Left lobe of liver (tissue), 2 donors: ENCODE measurements around the gene PRKAG2. TPM values are rescaled to one million over a fixed set of nuclear protein-coding genes. Genes with fewer than 3 reads are reported as not detected.

ENCODE experiments used
- ATAC-seq: fragments of 200-7000 bp; cut with Tn5 transposase; one replicate; pipeline ENCODE4 v1.9.1; 2020; ENCODE audit warnings: mild to moderate bottlenecking, moderate library complexity
- DNase-seq: peaks from one replicate; pipeline ENCODE4 v3.0.0-alpha.2; 2020; ENCODE audit warnings: low spot score
- total RNA-seq: library from RNA; stranded (reverse); gene quantifications from one replicate; pipeline ENCODE4 v1.2.1, GENCODE V29; 2021
- donor health status: DM: no; HTN: no; CAD: no; lungs with moderate emphysema.
- donor health status: DM: no; HTN: yes; CAD: no.

PRKAG2 gene
- total RNA-seq, 1 donor from 2014 or later: 43.4 TPM

- no peak for ATAC-seq
- DNase-seq: peak; percentile 41
Measured at GRCh38 chr7:151614019-151614418, 262.9 kb downstream of the PRKAG2 start.

- ATAC-seq (peak; percentile 26), DNase-seq (peak; percentile 36)
Measured at GRCh38 chr7:151611878-151612277, 265.0 kb downstream of the PRKAG2 start.

GRCh38 chr7:151611041-151611440, 265.9 kb downstream of the PRKAG2 start:
- ATAC-seq (no peak), DNase-seq (peak; percentile 14)

DNA sequence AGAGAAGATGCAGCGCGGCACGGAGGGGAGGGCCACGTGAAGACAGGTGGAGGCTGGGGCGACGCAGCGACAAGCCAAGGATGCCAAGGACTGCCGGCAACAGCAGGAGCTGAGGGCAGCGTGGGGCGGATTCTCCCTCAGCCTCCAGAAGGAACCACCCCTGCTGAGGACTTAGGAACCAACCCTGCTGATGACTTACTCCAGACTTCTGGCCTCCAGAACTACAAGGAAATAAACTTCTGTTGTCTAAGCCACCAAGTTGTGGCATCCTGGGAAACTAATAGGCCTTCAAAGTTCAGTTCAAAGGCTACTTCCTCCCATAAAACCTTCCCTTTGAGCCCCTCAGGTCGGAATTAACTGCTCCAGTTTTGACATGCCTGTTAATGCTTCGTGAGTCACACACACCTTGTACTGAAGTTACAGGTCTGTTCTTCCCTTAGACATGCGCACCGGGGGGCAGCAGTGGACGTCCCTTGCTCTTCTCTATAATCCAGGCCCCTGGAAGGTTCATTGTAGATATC, 268.8 kb downstream of the PRKAG2 start:
- ATAC-seq: peak; percentile 5

DNA sequence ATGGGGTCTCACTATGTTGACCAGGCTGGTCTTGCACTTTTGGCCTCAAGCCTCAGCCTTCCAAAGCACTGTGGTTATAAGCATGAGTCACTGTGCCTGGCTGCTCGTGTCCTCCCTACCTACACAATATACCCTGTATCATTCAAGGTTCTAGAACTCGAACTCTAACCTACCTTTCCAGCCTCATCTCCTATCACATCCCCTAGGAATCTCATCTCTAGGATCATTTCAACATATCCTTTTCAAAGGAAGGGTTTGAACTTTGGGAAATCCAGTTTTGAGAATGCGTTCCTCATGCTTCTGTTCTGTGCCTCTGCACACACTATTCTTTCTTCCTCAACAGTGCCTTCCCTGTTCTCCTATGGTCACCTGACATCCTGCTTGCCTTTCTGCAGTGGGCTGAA, 269.4 kb downstream of the PRKAG2 start:
- no peak for DNase-seq
- peak; percentile 16 for ATAC-seq

More for the DNA sequence above, 268.8 kb downstream of the PRKAG2 start:
- DNase-seq: no peak

DNA sequence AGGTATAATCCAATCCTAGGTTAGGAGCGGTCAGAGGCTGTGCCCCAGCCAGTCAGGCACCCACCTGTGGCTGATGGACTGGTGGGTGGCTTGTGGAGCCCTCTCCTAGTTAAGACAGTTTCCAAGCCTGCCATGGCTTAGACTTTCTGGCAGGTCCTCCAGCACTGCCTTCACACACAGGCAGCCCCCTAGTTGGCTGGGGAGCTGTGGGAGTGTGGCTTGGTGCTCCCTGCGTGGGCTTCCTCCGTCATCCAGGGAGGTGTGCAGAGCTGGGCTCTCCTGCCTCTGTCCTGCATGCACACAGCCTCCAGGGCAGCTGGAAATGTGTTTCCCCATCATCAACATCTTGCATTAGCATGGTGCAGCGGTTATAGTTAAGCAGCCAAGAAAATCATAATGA, 273.0 kb downstream of the PRKAG2 start:
- ATAC-seq: no peak

DNA sequence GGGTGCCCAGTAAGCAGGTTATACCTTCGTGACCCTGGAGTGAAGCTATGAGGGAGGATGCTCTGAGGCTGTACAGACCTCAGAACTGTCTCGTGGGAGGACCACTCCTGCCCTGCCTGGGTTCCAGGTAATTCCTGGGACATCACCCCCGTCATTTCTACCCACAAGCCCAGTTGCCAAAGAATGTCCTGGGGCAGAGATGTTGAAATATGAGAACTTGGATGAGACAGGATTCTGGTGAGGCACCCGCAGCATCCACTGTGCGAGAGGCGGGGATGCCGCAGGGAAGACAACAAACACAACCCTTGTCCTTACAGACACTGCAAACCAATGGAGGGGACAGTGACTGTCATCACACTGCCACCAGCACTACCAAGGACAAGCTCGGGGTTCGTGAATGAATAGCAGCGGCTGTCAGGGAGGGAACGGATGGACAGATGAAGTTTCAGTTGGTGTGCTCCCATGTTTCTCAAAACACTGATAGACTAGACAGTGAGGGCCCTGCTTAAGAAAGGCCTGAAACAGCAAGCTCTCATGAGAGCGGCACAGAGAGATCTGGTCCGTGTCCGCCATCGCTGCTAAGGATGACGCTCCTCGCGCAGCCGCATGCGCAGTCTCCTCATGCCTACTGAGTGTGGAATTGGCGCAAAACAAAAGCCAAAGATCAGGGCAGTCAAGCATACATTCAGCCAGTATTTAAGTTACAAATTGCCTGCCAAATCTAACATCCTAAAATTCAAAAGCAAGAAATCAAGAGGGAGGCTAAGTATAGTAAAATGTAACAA, 275.2 kb downstream of the PRKAG2 start:
- ATAC-seq (peak; percentile 15), DNase-seq (no peak)

More for the DNA sequence above, 273.0 kb downstream of the PRKAG2 start:
- DNase-seq: no peak

DNA sequence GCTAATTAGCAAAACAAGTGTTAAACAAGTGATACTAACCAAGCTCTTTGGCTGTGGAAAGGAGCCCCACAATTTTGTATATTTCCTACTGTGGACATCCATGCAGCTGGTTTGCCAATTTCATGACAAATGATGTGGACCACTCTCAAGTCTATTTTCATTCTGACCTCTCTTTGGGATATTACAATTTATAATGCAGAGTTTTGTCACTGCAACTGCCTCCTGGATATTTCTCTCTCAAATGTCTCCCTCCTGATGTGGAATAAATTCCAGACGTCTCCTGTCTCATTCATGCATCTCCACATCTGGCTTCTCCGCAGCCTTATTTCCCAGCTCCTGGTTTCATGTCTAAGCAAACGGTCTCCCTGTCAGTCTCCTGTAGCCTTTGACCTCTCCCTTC, 276.6 kb downstream of the PRKAG2 start:
- ATAC-seq: no peak
- DNase-seq: no peak

- DNase-seq (no peak), ATAC-seq (peak; percentile 41)
Measured at GRCh38 chr7:151599401-151600227, 277.3 kb downstream of the PRKAG2 start.

DNA sequence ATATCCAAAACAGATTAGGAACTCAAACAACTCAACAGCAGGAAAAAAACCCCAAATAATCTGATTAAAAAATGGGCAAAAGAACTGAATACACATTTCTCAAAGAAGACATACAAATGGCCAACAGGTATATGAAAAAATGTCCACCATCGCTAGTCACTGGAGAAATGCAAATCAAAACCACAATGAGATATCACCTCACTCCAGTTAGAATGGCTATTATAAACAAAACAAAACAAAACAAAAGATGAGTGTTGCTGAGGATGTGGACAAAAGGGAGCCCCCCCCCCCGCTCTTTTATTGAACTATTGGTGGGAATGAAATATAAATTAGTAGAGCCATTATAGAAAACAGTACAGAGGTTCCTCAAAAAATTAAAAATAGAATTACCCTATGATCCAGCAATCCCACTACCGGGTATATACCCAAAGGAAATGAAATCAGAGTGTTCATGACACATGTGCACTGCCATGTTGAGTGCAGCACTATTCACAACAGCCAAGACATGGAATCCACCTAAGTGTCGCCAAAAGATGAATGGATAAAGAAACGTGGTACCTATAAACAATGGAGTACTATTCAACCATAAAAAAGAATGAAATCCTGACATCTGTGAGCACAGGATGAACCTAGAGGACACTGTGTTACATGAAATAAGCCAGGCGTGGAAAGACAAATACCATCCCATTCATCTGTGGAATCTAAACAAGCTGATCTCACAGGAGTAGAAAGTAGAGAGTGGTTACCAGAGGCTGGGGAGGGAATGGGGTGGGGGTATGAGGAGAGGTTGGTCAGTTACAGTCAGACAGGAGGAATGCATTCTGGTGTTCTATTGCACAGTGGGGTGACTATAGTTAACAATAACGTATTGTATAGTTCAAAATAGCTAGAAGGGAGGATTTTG, 279.1 kb downstream of the PRKAG2 start:
- no peak for DNase-seq
- ATAC-seq: no peak

- ATAC-seq: no peak
- no peak for DNase-seq
Measured at GRCh38 chr7:151595702-151596350, 281.1 kb downstream of the PRKAG2 start.

- DNase-seq: no peak
- ATAC-seq: no peak
Measured at GRCh38 chr7:151592868-151593486, 283.9 kb downstream of the PRKAG2 start.

DNA sequence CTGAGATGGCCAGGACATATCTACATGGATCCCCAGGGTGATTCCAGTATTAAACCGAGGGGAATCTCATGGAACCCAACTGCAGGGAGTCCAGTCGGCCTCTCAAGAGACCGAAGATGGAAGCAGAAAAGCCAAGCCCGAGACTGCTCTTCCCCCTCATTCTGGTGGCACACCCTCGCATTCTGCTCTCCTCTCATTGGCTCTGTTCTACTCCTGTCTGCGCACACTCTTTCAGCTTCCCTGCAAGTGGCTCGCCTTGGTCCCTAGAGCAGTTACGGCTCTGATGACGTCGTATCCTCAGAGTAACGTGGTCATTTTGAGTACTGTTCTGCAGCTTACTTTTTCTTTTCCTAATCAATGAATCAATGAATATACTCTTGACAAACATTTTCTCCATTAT, 284.6 kb downstream of the PRKAG2 start:
- ATAC-seq: no peak
- DNase-seq: no peak

- ATAC-seq (no peak), DNase-seq (no peak)
Measured at GRCh38 chr7:151591866-151592265, 285.0 kb downstream of the PRKAG2 start.

- DNase-seq: no peak
- peak; percentile 16 for ATAC-seq
Measured at GRCh38 chr7:151590850-151591771, 285.8 kb downstream of the PRKAG2 start.

DNA sequence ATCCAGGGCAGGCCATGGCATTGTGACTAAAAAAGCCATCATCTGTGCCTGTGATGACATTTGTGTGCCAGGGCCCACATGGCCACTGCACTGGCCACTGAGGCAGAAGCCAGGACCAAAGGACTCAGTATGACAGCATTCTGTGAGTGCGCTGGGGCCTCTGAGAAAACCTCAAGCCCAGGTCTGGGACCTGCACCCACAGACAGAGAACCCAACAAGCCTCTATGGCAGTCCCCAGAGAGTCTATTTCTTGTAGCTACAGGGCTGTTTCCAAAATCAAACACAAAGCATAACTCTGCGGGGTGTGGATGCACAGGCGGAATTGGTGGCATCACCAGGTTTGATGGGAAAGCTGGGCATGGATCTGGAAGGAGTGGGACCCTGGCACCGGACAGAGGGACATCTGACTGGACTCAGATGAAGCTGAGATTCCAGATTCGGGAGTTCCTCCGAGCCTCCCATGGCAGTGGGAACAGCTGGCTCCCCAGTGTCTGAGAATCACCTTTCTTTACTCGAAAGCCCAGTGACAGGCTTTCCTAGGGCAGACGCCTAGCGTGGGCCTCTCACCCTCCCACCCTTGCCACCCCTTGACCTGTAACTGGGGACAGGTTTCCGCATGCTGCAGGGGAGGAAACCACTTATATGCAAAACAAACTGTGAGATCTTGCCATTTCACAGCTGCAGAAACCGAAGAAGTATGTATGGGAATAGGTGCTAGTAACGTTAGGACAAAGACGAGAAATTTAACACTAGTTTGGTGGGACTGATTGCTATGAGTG, 286.7 kb downstream of the PRKAG2 start:
- ATAC-seq (no peak), DNase-seq (no peak)

- no peak for DNase-seq
- no peak for ATAC-seq
Measured at GRCh38 chr7:151588982-151589381, 287.9 kb downstream of the PRKAG2 start.
